Keratinocyte (primary cell): ENCODE data around the gene BORCS5. TPM values are rescaled to one million over a fixed set of nuclear protein-coding genes. Genes with fewer than 3 reads are reported as not detected.
A peak's percentile ranks its signal among the peaks of the same experiment; 100 is the strongest.

Source experiments
- DNase-seq: peaks from one replicate; pipeline ENCODE4 v3.0.0-alpha.2; 2011; ENCODE audit warnings: low read depth, missing footprints, low spot score
- FAIRE-seq: peaks from 2 replicates; lab custom pipeline; 2011; peaks lifted over from hg19 to GRCh38; lab: Jason Lieb, UNC
- H2AFZ ChIP-seq: 2 replicates; pipeline ENCODE4 v1.6.0; 2012; ENCODE audit warnings: low read length, control low read depth, inconsistent platforms; ENCODE audit not compliant: control insufficient read depth
- H3K27ac ChIP-seq: 2 replicates; pipeline ENCODE4 v1.5.1; 2011; ENCODE audit warnings: low read length; ENCODE audit not compliant: control insufficient read depth, insufficient read depth
- H3K27me3 ChIP-seq: 3 replicates; pipeline ENCODE4 v1.6.0; 2011; ENCODE audit warnings: low read length; ENCODE audit not compliant: control insufficient read depth, insufficient read depth; ENCODE audit errors: extremely low read depth
- H3K36me3 ChIP-seq, 2 experiments: 2 replicates in 1 of 2; 3 replicates in 1 of 2; pipeline ENCODE4 v1.5.1; 2011; ENCODE audit warnings: low read length in 2 of 2, mild to moderate bottlenecking in 1 of 2; ENCODE audit not compliant: control insufficient read depth in 2 of 2, insufficient read depth in 2 of 2; ENCODE audit errors: extremely low read depth in 1 of 2
- H3K4me1 ChIP-seq: 3 replicates; pipeline ENCODE4 v1.5.1; 2011; ENCODE audit warnings: low read length; ENCODE audit not compliant: control insufficient read depth, insufficient read depth; ENCODE audit errors: extremely low read depth
- H3K4me2 ChIP-seq: 3 replicates; pipeline ENCODE4 v1.6.0; 2011; ENCODE audit warnings: low read depth, low read length; ENCODE audit not compliant: control insufficient read depth, insufficient read depth; ENCODE audit errors: extremely low read depth
- H3K4me3 ChIP-seq, 3 experiments: fragments of 200-600 bp in 1 of 3; sonication (generic) in 1 of 3; 2 replicates in 2 of 3; 3 replicates in 1 of 3; pipeline ENCODE4 v1.5.1; 2011 to 2016; ENCODE audit warnings: low read length in 3 of 3, mild to moderate bottlenecking in 3 of 3, control low read depth in 2 of 3, inconsistent platforms in 1 of 3, low read depth in 1 of 3, mixed read lengths in 1 of 3, mixed run types in 1 of 3, moderate library complexity in 1 of 3; ENCODE audit not compliant: control insufficient read depth in 2 of 3, insufficient read depth in 2 of 3; ENCODE audit errors: extremely low read depth in 1 of 3
- H3K79me2 ChIP-seq: 2 replicates; pipeline ENCODE4 v1.6.0; 2012; ENCODE audit warnings: low read length; ENCODE audit not compliant: control insufficient read depth, insufficient read depth
- H3K9ac ChIP-seq: 3 replicates; pipeline ENCODE4 v1.6.0; 2011; ENCODE audit warnings: low read length; ENCODE audit not compliant: control insufficient read depth, insufficient read depth; ENCODE audit errors: extremely low read depth
- H3K9me1 ChIP-seq: 3 replicates; pipeline ENCODE4 v1.6.0; 2011; ENCODE audit warnings: low read length; ENCODE audit not compliant: control insufficient read depth, insufficient read depth; ENCODE audit errors: extremely low read depth
- H3K9me3 ChIP-seq: 2 replicates; pipeline ENCODE4 v1.5.1; 2012; ENCODE audit warnings: low read depth, low read length; ENCODE audit not compliant: control insufficient read depth
- H4K20me1 ChIP-seq: 3 replicates; pipeline ENCODE4 v1.6.0; 2011; ENCODE audit warnings: low read length; ENCODE audit not compliant: control insufficient read depth, insufficient read depth; ENCODE audit errors: extremely low read depth
- CTCF ChIP-seq, 3 experiments: IDR thresholded peaks in 1 of 3; conservative IDR thresholded peaks in 1 of 3; optimal IDR thresholded peaks in 1 of 3; 2 replicates in 2 of 3; 3 replicates in 1 of 3; pipeline versions ENCODE3 to v1.5.1; 2011; ENCODE audit warnings: low read length in 3 of 3, mild to moderate bottlenecking in 3 of 3, moderate library complexity in 2 of 3, control low read depth in 1 of 3, inconsistent platforms in 1 of 3; ENCODE audit not compliant: insufficient read depth in 2 of 3; ENCODE audit errors: extremely low read depth in 1 of 3
- EZH2 ChIP-seq: IDR thresholded peaks from one replicate; pipeline ENCODE4 v1.6.1; 2012; ENCODE audit warnings: inconsistent platforms, mild to moderate bottlenecking, low read length, moderate library complexity
- dilution Hi-C: fragments of 300-500 bp; cut with MboI; formaldehyde crosslinking; loops from one replicate; pipeline ENCODE4 v1.7.0; 2020; ENCODE audit warnings: low sequenced_read_pairs; ENCODE audit not compliant: extremely low pct_ligation_motif_present
- polyA plus RNA-seq, 5 experiments: library from polyadenylated mRNA; depleted of rRNA in 3 of 5; stranded (reverse) in 3 of 5; stranded (forward) in 1 of 5; unstranded in 1 of 5; fragments of >200 nt; gene quantifications; 1 replicate in 1 of 5; 2 replicates in 3 of 5; 3 replicates in 1 of 5; pipeline versions ENCODE4 v1.2.1 to v1.2.3, GENCODE V29; 2011 to 2012; ENCODE audit warnings: missing spikeins in 2 of 5, low read depth in 1 of 5, low replicate concordance in 1 of 5

BORCS5 gene
- polyA plus RNA-seq, 1 donor (not counting 4 experiments of a cell fraction or from before 2014, with no cell fraction given): 5.4 TPM

- H3K9me3 ChIP-seq: no peaks in the 10 kb centered on the region
- H3K9ac ChIP-seq: no peak overlapping the region
- no peaks in the 10 kb centered on the region for H3K9me1 ChIP-seq
- dilution Hi-C loops: no loop called here
- TF ChIP-seq EZH2 (no peak), CTCF (optimal IDR thresholded peaks at IDR 0.05 in 1 of 3, IDR thresholded peaks at IDR 0.05 in 1 of 3, conservative IDR thresholded peaks at IDR 0.05 in 1 of 3; ENCODE audit: extremely low read depth in 1 of 3, insufficient read depth in 2 of 3, low read length in 3 of 3) (peak in 1 of 3 experiments; percentile 12)
- no peak overlapping the region for H3K4me3 ChIP-seq
- H3K36me3 ChIP-seq: no peaks in the 10 kb centered on the region
- H2AFZ ChIP-seq: no peak overlapping the region
- no peaks in the 10 kb centered on the region for H4K20me1 ChIP-seq
- H3K4me1 ChIP-seq: peaks cover 10% of the 10 kb centered on the region
- H3K27ac ChIP-seq: peak overlapping the region; percentile 24
- peak overlapping the region; percentile 36 for H3K4me2 ChIP-seq
- H3K27me3 ChIP-seq: no peaks in the 10 kb centered on the region
- FAIRE-seq (peak; percentile 83), DNase-seq (peak; percentile 33)
- H3K79me2 ChIP-seq: no peaks in the 10 kb centered on the region
Measured at GRCh38 chr12:12398026-12398859, 41.4 kb downstream of the BORCS5 start.

- Histone ChIP-seq H4K20me1 (no peaks in the 10 kb centered on the region), H3K27ac (no peak overlapping the region), H2AFZ (no peak overlapping the region), H3K9me3 (no peaks in the 10 kb centered on the region), H3K4me1 (peaks cover 10% of the 10 kb centered on the region), H3K9me1 (no peaks in the 10 kb centered on the region), H3K4me2 (no peak overlapping the region), H3K79me2 (no peaks in the 10 kb centered on the region), H3K4me3 (no peak overlapping the region), H3K9ac (no peak overlapping the region), H3K27me3 (no peaks in the 10 kb centered on the region), H3K36me3 (no peaks in the 10 kb centered on the region)
- TF ChIP-seq EZH2 (no peak), CTCF (optimal IDR thresholded peaks at IDR 0.05 in 1 of 3, IDR thresholded peaks at IDR 0.05 in 1 of 3, conservative IDR thresholded peaks at IDR 0.05 in 1 of 3; ENCODE audit: extremely low read depth in 1 of 3, insufficient read depth in 2 of 3, low read length in 3 of 3) (no peak)
- FAIRE-seq: no peak
- dilution Hi-C loops: no loop called here
- DNase-seq: no peak
Measured at GRCh38 chr12:12399161-12399560, 42.3 kb downstream of the BORCS5 start.
